ENCODE results near the gene NKAIN4.

NKAIN4 gene

GRCh38 chr20:63295422-63295821 lies 41.2 kb upstream of the NKAIN4 start:
- H3K4me3 ChIP-seq: no peak overlapping the region
- no peaks in the 10 kb centered on the region for H3K9me3 ChIP-seq (ENCODE audit: low read depth, low read length)
- DNase-seq (ENCODE audit: low read depth, low spot score): no peak
- H3K9ac ChIP-seq (ENCODE audit: insufficient read length): no peak overlapping the region
- TF ChIP-seq EZH2 (IDR thresholded peaks at IDR 0.05): no peak
- no peak for TF ChIP-seq FOXP2 (optimal IDR thresholded peaks at IDR 0.05; ENCODE audit: control extremely low read depth, extremely low read length, insufficient read depth)
- TF ChIP-seq POLR2AphosphoS5 (IDR thresholded peaks at IDR 0.05; ENCODE audit: borderline replicate concordance, low read depth, low read length): no peak
- no peaks in the 10 kb centered on the region for H3K36me3 ChIP-seq (ENCODE audit: insufficient read depth, low read length)
- no peak overlapping the region for H3K27ac ChIP-seq

GRCh38 chr20:63295018-63295417 lies 40.8 kb upstream of the NKAIN4 start:
- no peak for DNase-seq (ENCODE audit: low read depth, low spot score)
- Histone ChIP-seq H3K36me3 (ENCODE audit: insufficient read depth, low read length) (no peaks in the 10 kb centered on the region), H3K9me3 (ENCODE audit: low read depth, low read length) (no peaks in the 10 kb centered on the region), H3K27ac (no peak overlapping the region), H3K9ac (ENCODE audit: insufficient read length) (no peak overlapping the region), H3K4me3 (no peak overlapping the region)
- TF ChIP-seq EZH2 (IDR thresholded peaks at IDR 0.05): no peak
- TF ChIP-seq POLR2AphosphoS5 (IDR thresholded peaks at IDR 0.05; ENCODE audit: borderline replicate concordance, low read depth, low read length): no peak
- TF ChIP-seq FOXP2 (optimal IDR thresholded peaks at IDR 0.05; ENCODE audit: control extremely low read depth, extremely low read length, insufficient read depth): no peak

DNA sequence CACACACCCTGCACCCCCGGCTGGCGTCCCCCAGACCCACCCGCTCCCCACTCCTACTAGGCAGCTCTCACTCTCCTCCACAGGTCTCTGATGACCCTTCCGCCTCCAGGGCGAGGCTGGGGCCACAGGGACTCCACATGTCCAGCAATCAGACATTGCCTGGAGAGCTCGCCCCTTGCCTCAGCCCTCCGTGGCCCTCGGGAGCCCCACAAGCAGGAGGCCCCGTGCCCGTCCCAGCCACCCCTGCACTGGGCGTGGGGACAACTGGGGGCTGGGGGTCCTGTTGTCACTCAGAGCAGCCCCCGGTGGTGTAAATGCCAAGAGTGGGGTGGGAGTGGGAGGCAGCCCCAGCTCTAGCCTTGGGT lies 40.3 kb upstream of the NKAIN4 start:
- Histone ChIP-seq H3K36me3 (ENCODE audit: insufficient read depth, low read length) (no peaks in the 10 kb centered on the region), H3K9me3 (ENCODE audit: low read depth, low read length) (no peaks in the 10 kb centered on the region), H3K27ac (no peak overlapping the region), H3K9ac (ENCODE audit: insufficient read length) (no peak overlapping the region), H3K4me3 (no peak overlapping the region)
- no peak for DNase-seq (ENCODE audit: low read depth, low spot score)
- no peak for TF ChIP-seq EZH2 (IDR thresholded peaks at IDR 0.05)

DNA sequence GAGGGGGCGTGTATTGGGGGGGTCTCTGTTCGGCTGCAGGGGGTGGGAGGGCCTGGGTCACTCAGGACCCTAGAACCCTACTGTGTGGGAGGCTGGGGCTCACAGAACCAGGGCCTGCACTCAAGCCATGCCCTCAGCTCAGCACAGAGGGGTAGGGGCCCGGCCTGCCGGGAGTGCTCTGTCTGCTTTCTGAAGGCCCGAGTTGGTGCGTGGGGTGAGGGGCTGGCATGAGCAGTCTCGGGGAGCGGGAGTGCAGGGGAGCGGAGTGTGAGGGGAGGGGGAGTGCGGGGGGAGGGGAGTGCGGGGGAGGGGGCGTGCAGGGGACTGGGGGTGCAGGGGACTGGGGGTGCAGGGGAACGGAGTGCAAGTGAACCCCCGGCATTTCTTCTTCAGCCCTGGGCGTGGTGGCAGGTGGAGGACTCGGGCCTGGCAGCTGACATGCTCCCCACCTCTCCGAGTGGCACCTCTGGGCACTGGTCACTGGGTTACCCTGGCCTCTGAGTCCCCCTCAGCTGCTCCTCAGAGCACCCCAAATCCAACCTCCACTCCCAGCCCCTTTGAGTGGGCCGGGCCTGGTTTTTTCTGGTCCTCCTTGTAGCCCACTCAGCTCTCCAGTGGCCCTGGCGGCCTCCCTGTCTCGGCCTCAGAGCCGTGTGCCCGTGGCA lies 39.7 kb upstream of the NKAIN4 start:
- Histone ChIP-seq H3K9me3 (ENCODE audit: low read depth, low read length) (no peaks in the 10 kb centered on the region), H3K36me3 (ENCODE audit: insufficient read depth, low read length) (no peaks in the 10 kb centered on the region), H3K9ac (ENCODE audit: insufficient read length) (no peak overlapping the region), H3K27ac (no peak overlapping the region), H3K4me3 (no peak overlapping the region)
- no peak for TF ChIP-seq FOXP2 (optimal IDR thresholded peaks at IDR 0.05; ENCODE audit: control extremely low read depth, extremely low read length, insufficient read depth)
- TF ChIP-seq EZH2 (IDR thresholded peaks at IDR 0.05): no peak
- no peak for TF ChIP-seq POLR2AphosphoS5 (IDR thresholded peaks at IDR 0.05; ENCODE audit: borderline replicate concordance, low read depth, low read length)
- no peak for DNase-seq (ENCODE audit: low read depth, low spot score)

DNA sequence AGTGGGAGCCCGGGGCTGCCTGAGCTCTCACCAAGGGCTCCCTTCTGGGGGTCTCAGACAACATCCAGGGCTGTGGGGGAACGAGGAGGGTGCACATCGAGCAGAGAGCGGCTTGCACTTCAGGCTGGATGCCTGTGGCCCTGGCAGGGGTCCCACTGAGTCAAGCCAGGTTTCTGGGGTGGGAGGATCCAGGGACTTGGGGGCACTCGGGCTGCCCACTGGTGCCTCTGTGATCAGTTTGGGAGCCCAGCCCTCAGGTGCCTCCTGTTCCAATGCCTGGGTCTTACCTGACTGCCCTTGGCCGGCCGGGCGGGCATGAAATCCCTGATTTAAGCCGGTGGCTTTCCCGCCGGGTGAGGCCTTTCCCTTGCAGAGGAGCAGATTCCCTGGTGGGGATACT lies 39.2 kb upstream of the NKAIN4 start:
- Histone ChIP-seq H3K4me3 (no peak overlapping the region), H3K36me3 (ENCODE audit: insufficient read depth, low read length) (no peaks in the 10 kb centered on the region), H3K9me3 (ENCODE audit: low read depth, low read length) (no peaks in the 10 kb centered on the region), H3K9ac (ENCODE audit: insufficient read length) (no peak overlapping the region), H3K27ac (no peak overlapping the region)
- no peak for TF ChIP-seq FOXP2 (optimal IDR thresholded peaks at IDR 0.05; ENCODE audit: control extremely low read depth, extremely low read length, insufficient read depth)
- DNase-seq (ENCODE audit: low read depth, low spot score): no peak

DNA sequence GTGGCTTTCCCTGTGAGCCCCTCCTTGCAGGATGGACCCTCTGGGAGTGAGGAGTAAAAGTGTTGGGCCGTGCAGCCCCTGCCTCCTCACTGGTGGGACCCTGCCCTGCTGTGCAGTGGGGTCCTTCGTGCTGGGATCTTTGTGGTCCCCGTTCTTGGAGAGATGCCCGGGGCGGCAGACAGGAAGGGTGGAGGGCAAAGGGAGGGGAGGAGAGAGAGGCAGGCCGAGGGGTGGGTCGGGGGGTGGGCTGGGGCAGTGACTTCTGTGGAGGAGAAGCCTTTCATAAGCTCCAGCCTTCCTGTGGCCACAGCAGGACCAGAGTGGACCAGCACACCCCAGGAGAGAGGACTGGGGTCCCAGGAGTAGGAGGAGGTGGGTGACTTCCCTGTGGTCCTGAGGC lies 38.6 kb upstream of the NKAIN4 start, which contains the start of gene COL20A1:
COL20A1 (plus strand) TSS at position 283 of the 400 bp plus-strand sequence. CDS start 1,922 bp downstream, outside the sequence.
- H3K27ac ChIP-seq: no peak within 1 kb of the TSS
- DNase-seq (ENCODE audit: low read depth, low spot score): no peak
- TF ChIP-seq POLR2AphosphoS5 (IDR thresholded peaks at IDR 0.05; ENCODE audit: borderline replicate concordance, low read depth, low read length) (no peak), EZH2 (IDR thresholded peaks at IDR 0.05) (no peak), FOXP2 (optimal IDR thresholded peaks at IDR 0.05; ENCODE audit: control extremely low read depth, extremely low read length, insufficient read depth) (no peak)
- no peaks in the 10 kb centered on the region for H3K9me3 ChIP-seq (ENCODE audit: low read depth, low read length)
- H3K36me3 ChIP-seq (ENCODE audit: insufficient read depth, low read length): no peaks in the 10 kb centered on the region
- no peak within 1 kb of the TSS for H3K4me3 ChIP-seq
- H3K9ac ChIP-seq (ENCODE audit: insufficient read length): no peak within 1 kb of the TSS

- no peak overlapping the region for H3K27ac ChIP-seq
- TF ChIP-seq FOXP2 (optimal IDR thresholded peaks at IDR 0.05; ENCODE audit: control extremely low read depth, extremely low read length, insufficient read depth): no peak
- no peak for TF ChIP-seq EZH2 (IDR thresholded peaks at IDR 0.05)
- no peak for TF ChIP-seq POLR2AphosphoS5 (IDR thresholded peaks at IDR 0.05; ENCODE audit: borderline replicate concordance, low read depth, low read length)
These were observed 38.0 kb upstream of the NKAIN4 start for GRCh38 chr20:63292292-63292701.

DNA sequence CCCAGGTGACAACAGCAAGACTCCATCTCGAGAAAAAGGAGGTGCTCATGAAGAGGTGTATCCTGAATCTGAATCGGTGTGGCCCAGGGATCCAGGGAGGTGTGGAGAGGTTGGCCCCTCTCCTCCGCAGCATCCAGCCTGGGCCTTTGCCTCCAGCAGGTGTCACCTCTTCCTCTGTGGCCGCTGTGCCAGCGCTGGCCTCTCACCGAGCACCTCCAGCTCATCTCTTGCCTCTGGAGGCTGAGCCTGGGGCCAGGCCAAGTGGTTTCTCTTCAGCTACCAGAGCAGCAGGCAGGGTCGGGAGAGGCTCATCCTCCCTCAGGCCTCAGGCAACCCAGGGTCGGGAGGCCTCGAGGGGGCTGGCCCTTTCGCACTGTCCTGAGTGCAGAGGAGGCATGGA lies 37.5 kb upstream of the NKAIN4 start:
- Histone ChIP-seq H3K27ac (no peak overlapping the region), H3K36me3 (ENCODE audit: insufficient read depth, low read length) (no peaks in the 10 kb centered on the region), H3K4me3 (no peak overlapping the region), H3K9me3 (ENCODE audit: low read depth, low read length) (no peaks in the 10 kb centered on the region), H3K9ac (ENCODE audit: insufficient read length) (no peak overlapping the region)
- TF ChIP-seq EZH2 (IDR thresholded peaks at IDR 0.05) (no peak), FOXP2 (optimal IDR thresholded peaks at IDR 0.05; ENCODE audit: control extremely low read depth, extremely low read length, insufficient read depth) (no peak), POLR2AphosphoS5 (IDR thresholded peaks at IDR 0.05; ENCODE audit: borderline replicate concordance, low read depth, low read length) (no peak)
- DNase-seq (ENCODE audit: low read depth, low spot score): no peak

More at GRCh38 chr20:63292292-63292701, 38.0 kb upstream of the NKAIN4 start:
- Histone ChIP-seq H3K9ac (ENCODE audit: insufficient read length) (no peak overlapping the region), H3K4me3 (no peak overlapping the region), H3K9me3 (ENCODE audit: low read depth, low read length) (no peaks in the 10 kb centered on the region), H3K36me3 (ENCODE audit: insufficient read depth, low read length) (no peaks in the 10 kb centered on the region)
- DNase-seq (ENCODE audit: low read depth, low spot score): no peak
